Kasumi-1 (cell line): ENCODE results near the gene KPRP.

ENCODE experiments used
- DNase-seq, 2 experiments: peaks; one replicate each; lab custom pipeline; 2025; lab: John Stamatoyannopoulos, UW

KPRP gene

DNA sequence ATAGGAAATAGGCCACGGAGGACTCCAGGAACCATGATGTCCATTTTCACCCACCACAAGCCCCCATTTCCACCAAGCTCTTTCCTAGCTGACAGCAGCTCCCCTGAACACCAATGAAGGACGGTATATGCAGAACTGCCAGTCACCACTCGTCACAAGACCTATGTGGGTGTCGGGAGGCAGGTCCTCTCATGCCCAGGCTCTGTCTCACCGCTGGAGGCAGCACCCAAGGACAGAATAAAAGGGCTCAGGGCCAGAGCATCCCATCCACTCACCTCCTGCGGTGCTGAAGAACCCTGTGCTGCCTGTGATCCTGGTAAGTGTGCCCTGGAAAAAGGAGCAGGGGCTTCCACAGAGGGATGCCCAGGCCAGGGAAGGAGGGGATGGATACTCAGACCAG is 17.1 kb downstream of the KPRP start, which contains the start of gene LCE1F:
TSS of gene LCE1F (plus strand) at position 266 of the 400 bp plus-strand sequence. CDS start 1,232 bp downstream, outside the sequence.
- DNase-seq = no peak

DNA sequence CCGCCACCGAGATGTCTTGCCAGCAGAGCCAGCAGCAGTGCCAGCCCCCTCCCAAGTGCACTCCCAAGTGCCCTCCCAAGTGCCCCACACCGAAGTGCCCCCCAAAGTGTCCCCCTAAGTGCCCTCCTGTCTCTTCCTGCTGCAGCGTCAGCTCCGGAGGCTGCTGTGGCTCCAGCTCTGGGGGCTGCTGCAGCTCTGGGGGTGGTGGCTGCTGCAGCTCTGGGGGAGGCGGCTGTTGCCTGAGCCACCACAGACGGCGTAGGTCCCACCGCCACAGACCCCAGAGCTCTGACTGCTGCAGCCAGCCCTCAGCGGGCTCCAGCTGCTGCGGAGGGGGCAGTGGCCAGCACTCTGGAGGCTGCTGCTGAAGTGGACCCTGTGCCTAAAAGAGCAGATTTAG is 18.5 kb downstream of the KPRP start:
- no peak for DNase-seq

DNA sequence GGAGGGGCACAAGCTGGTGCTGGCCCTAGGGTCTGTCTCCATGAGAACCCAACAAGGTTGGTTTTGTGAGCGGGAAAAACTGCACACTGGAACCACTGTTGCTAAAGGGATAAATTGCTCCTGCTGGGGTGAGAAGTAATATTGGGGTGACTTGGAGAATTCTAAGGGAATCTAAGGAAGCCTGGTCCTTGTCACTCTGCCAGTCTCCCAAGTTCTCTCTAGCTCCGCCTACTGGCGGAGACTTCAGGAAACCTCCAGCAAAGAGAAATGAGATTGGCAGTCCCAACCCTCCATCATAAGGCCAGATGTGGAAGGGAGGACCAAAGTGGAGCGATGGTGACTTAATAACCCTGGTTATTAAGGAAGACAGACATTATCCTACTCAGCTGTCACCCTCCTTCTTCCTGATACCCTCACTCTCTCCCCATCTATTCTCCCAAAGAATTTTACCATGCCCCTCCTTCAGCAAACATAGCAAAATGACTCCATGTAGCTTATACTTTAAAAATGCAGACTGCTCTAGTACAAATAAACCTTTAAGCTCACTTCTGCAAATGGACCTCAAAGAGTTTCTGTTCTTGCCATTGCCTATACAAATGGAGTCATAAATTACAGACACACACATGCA is 19.8 kb downstream of the KPRP start:
- DNase-seq = no peak

DNA sequence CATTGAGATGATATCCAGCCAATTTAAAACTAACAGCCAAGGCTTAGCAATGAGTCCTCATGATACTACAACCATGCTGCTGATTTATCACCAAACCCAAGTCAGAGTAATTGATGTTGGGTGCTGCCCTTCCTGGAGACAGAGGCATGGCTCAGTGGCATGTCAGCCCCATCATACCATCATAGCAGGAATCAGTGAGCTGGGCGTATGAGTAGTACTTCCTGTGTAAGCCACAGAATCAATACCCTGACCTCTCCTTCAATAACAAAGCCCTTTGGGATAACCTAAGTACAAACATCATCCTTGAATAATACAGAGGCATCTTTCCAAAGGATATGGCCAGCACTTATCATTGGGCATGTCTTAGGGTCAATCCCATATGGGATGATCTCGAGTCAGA is 25.3 kb downstream of the KPRP start:
- DNase-seq = no peak

DNA sequence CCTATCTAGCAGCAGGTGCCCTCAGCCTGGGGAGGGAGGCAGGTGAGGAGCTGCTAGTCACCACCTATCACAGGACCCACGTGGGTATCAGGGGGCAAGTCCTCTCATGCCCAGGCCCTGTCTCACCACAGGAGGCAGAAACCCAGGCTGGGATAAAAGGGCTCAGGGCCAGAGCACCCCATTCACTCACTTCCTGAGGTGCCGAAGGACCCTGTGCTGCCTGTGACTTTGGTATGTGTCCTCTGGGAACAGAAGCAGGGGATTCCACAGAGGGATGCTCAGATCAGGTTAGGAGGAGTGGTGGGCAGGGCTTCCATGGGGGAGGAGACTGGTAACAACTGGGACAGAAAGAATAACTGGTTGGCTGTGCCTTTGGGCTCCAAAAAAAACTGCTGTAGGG is 28.3 kb downstream of the KPRP start, which contains the start of gene LCE1E:
TSS of gene LCE1E (plus strand) at position 181 of the 400 bp plus-strand sequence. CDS start 1,043 bp downstream, outside the sequence.
- DNase-seq = no peak

DNA sequence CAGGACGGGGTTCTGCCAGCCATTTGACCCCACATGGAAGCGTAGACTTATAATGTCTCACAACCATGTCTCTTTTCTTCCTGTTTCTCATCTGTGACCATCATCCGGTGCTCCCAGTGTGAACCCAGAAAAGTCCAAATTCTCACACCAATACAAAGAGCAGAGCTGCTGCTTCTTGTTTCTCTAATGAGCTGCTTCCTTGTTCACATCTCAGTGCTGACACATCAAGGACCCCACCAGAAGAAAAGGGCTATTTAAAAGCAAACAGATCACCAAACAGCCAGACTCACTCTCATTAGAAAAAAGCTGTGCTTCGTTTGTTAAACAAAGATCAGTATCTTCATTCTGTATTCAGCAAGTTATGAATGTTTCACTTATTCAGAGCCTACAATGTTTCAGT is 37.9 kb downstream of the KPRP start:
- DNase-seq = no peak

DNA sequence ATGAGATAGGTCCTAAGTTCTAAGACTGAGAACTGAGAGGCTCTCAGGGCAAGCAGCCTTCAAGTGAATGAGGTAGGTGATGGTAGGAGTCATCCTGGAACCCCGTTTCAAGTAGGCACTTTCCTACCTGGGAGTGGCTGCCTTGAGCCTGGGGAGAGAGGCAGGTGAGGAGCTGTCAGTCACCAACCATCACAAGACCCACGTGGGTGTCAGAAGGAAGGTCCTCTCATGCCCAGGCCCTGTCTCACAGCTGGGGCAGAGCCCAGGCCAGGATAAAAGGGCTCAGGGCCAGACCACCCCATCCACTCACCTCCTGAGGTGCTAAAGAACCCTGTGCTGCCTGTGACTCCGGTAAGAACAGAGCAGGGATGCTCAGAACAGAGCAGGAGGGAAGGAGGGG is 38.6 kb downstream of the KPRP start, which contains the start of gene LCE1D:
TSS of gene LCE1D (plus strand) at position 301 of the 400 bp plus-strand sequence. CDS start 1,074 bp downstream, outside the sequence.
- DNase-seq = no peak

DNA sequence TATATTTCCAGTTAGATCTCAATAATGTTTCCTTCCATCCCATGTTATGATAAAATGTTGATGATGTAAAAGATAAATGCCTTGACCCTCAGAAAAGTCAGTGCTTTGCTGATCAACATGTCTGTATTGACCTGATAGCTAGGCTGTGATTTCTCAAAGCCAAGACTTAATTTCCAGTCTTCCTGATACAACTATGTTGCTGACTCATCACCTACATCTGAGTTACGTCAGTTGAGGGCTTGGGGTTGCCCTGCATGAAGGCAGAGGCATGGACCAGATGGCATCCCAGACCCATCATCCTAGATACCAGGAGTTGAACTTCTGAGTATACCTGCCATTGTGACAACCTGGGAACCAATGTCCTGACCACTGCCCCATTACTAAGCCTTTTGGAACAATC is 43.5 kb downstream of the KPRP start:
- DNase-seq = no peak

DNA sequence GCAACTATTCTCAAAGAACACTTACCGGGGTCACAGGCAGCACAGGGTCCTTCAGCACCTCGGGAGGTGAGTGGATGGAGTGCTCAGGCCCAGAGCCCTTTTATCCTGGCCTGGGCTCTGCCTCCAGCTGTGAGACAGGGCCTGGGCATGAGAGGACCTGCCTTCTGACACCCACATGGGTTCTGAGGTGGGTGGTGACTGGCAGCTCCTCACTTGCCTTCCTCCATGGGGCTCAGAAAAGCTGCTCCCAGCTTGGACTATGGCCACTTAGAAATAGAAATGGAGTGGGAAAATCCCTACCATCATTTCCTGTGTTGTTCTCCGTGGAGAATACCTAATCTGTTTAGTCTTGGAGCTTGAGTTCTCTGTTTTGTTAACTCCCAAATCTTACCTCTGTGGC is 48.8 kb downstream of the KPRP start, which contains the start of gene LCE1C:
TSS of gene LCE1C (minus strand) at position 76 of the 400 bp plus-strand sequence. CDS start 1,173 bp downstream, outside the sequence.
- no peak for DNase-seq

DNA sequence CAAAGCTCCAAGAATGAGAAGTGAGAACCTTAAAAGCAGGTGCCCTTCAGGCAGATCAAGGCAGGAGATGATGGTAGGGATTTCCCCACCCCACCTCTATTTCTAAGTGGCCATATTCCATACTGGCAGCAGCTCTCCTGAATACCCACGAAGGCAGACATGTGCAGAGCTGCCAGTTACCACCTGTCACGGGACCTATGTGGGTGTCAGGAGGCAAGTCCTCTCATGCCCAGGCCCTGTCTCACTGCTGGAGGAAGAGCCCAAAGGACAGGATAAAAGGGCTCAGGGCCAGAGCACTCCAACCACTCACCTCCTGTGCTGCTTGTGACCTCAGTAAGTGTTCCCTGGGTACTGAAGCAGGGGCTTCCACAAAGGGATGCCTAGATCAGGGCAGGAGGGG is 53.2 kb downstream of the KPRP start:
- no peak for DNase-seq
